GM21528 (cell line): ENCODE results near the gene RHEB.

ENCODE experiments used
- ATAC-seq: cut with Tn5 transposase; IDR thresholded peaks from one replicate; pipeline ENCODE4 v1.9.1; 2021; ENCODE audit warnings: mild to moderate bottlenecking, moderate library complexity; ENCODE audit not compliant: unreplicated experiment, low FRiP score

RHEB gene

DNA sequence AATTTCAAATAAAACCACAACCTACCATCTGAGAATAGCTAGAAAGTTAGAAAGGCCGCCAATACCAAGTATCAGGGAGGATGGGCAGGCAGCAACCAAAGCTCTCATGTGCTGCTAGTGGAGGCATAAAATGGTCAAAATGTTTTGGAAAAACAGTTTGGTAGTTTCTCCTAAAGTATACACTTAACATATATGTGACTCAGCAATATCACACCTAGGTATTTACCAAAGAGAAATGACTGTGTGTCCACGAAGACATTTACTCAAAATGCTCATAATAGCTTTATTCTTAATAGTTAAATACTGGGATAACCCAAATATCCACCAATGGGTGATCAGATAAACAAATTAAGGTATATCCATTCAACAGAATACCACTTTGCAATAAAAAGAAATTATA, 14.3 kb downstream of the RHEB start:
- no peak for ATAC-seq

GRCh38 chr7:151504715-151505326, 14.9 kb downstream of the RHEB start:
- ATAC-seq, result no peak

- ATAC-seq, result no peak
These were observed 15.6 kb downstream of the RHEB start for GRCh38 chr7:151503902-151504714.

GRCh38 chr7:151501676-151502075, 18.0 kb downstream of the RHEB start:
- no peak for ATAC-seq

- no peak for ATAC-seq
These were observed 21.2 kb downstream of the RHEB start for GRCh38 chr7:151498495-151498894.

- ATAC-seq, result no peak
These were observed 22.3 kb downstream of the RHEB start for GRCh38 chr7:151497306-151497871.

DNA sequence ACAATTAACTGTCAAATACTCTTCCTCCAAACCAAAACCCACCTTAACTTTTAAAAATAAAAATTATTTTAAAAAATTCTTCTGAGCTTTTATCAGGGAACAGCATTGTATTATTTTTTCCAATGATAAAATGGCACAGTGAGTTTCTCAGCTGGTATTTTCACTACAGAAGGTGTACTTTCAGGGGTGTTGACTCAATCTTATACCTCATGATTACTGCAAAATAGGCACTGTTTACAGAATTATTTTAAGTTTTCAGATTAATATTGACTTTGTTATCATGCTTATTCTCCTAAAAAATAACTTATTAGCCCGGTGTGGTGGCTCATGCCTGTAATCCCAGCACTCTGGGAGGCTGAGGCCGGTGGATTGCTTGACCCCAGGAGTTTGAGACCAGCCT, 24.3 kb downstream of the RHEB start:
- no peak for ATAC-seq

DNA sequence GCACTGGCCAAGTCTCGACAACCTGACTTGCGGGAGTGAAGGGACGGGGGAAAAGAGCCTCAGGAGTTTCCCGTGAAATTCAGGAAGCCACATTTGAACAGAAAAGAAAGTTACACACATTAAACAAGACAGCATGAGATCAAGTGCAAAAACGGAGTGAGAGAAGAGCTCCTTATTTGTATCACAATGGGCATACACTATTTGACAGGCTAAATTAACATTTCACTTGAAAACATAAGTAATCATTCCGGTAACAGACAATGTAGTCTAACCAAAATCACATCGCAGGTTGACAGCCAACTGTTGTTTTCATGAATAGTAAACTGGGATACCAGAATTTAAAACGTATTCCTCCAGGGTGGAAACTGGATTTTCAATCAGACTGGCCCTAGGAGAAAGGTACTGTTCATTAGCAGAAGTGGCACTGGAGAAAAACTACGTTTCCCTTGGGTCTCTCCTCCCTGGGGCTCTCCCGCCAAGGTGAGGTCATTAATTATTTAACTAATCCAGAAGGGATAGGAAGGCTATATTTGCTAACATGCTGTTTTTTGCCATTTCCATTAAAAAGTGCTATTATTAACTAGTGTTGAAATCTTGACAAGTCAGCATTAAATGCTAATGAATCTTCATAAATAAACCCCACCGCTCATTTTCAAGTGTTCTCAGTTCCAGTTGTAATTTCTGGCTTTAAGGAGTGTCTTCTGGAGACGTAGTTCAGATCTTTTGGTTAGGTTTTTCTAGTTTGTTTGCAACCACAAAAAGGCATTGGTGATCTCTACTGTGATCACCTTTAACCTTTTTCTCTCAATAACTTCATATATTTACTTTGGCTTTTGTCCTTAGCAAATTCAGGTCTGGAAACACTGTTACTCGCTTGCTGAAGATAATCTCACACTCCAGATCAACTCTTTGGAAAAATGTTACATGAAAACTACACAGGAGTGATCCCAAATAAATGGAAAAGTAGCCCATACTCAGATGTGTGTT, 25.1 kb downstream of the RHEB start:
- ATAC-seq, result no peak

- ATAC-seq, result no peak
These were observed 26.6 kb downstream of the RHEB start for GRCh38 chr7:151493083-151493482.

DNA sequence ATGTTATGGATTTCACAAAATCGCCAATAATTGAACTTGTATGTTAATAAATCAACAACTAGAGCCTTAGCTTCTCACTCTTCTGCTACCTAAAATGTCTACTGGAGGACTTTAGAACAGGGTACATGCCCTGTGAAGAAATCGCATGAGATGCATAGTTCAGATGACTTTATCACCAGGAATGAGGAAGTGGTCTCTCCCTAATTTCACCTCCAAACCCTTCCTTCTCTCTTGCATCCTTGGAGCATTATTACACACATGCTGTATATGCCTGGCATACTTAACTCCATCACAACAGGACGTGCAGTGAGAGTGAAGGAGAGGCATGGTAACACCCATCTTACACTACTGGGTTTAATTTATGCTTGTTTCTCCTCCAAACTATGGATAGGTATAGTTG, 27.8 kb downstream of the RHEB start:
- ATAC-seq, result no peak

DNA sequence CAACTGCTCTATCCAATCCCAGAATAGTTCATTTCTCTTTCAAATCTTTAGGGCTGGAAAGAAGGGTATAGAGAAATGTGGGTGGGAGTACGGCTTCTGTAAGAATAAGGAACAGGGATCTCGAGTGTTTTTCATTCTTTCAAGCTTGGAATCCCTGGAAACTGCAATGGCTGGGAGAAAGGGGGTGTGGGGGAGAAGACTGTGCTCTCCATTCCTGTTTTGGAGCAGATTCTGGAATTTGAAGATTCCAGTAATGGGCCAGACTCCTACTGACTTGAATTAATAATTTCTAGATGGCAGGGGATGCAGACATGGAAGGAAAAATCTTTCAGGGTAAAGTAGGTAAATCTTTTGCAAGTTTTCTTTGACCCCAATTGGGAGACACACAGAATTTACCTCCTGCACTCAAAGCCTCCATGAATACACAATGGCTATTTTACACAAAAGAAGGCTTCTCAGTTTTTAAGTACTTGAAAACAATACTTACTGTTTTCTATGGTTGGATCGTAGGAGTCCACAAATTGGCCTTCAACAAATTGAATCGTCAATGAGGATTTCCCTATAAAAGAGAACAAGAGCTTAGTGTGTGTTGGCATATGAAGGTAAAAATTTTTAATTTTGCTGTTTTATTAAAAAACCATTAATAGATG, 29.1 kb downstream of the RHEB start:
- no peak for ATAC-seq

DNA sequence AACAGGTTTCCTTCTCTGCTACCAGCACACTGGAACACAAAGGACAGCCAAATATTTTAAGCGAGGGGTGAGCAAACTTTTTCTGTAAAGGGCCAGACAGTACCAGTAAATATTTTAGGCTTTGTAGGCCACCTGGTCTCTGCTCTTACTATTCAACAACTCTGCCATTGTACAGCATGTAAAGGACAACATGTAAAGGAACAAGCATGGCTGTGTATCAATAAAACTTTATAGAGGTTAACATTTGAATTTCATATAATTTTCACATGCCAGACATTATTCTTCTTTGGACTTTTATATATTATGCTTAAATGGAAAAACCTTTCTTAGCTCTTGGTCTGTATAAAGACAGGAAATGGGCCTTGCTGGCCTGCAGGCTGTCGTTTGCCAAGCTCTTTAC, 30.2 kb downstream of the RHEB start:
- ATAC-seq, result no peak

GRCh38 chr7:151488096-151488495, 31.6 kb downstream of the RHEB start:
- ATAC-seq, result no peak

DNA sequence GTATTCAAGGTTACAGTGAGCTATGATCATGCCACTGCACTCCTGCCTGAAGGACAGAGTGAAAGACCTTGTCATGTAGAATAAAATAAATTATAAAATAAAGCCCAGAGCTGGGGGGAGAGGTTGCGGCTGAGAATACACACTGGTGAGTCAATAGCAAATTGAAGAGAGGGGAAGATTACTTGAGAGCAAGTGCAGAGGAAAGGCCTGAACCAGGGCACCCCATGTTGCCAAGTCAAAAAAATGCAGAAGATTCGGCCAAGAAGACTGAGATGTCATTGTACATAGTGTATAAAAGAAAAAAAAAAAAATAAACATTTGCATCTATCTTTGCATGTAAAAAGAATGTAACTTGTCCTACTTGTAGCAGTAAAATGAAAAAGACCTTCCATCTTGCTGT, 32.5 kb downstream of the RHEB start:
- no peak for ATAC-seq

- no peak for ATAC-seq
These were observed 33.6 kb downstream of the RHEB start for GRCh38 chr7:151486074-151486473.

DNA sequence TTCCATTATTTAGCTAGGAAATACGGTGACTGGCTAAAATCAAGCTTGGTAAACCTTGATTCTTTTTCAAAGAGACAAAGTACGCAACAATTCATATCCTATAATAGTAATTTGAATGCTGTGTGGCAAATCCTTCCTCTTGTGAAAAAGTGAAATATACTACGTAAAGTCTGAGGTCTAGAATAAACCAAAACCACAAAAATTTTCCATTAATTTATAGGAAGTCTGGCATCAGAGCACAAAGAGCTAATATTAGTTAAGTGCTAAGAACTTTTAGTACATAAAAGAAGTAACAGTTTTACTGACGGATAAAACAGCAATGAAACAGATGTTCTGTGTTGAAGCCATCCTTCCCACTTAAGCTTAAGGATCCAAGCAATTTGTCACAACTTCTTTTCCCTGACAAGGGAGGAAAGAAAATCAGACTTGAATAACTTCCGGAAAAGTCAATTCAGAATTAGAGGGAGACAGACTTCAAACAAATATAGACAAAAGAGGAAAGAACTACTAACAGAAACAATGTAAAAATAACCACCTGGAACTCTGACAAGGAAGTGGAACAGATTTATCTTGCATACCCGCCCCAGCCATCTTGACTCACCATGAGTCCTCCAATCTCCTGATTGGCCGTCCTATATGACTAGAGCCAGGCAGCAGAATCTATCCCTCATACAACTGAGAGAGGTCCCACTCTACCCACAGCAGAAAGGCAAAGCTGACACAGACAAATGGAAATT, 34.6 kb downstream of the RHEB start:
- ATAC-seq, result no peak

- ATAC-seq, result no peak
These were observed 36.0 kb downstream of the RHEB start for GRCh38 chr7:151483711-151483983.

DNA sequence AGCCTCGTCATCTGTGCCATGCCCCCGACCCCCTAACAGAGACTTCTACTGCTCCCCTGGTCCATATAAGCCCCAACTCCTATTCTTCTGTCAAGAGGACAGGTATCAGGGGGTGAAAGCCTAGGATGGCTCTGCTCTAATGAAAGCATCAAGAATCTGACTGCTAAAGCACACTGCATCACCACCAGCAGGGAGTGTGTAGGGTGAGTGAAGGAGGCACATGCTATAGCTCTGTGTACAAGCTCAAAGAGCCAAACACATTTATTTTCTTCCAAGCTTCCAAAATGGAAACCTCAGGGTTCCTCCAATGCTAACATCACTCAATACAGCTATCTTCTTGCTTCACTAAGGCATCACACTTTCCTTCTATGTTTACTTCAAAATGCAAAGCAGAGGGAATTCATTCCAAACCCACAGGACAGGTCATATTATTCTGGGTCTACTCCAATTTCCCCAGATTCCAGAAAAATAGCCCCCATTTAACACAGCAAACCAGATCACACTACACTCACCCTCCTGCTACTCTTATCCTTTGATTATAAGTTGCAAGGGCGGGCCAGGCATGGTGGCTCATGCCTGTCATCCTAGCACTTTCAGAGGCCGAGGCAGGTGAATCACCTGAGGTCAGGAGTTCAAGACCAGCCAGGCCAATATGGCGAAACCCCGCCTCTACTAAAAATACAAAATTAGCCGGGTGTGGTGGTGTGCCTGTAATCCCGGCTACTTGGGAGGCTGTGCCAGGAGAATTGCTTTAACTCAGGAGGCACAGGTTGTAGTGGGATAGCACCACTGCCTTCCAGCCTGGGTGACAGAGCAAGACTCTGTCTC, 36.6 kb downstream of the RHEB start:
- no peak for ATAC-seq
